Astrocyte (in vitro differentiated cells and primary cell): ENCODE data around the gene PPM1L. TPM values are rescaled to one million over a fixed set of nuclear protein-coding genes. Genes with fewer than 3 reads are reported as not detected.

Experiments
- DNase-seq: peaks from one replicate; pipeline ENCODE4 v3.0.0-alpha.2; 2010; ENCODE audit warnings: low read depth
- FAIRE-seq: peaks from 2 replicates; lab custom pipeline; 2011; peaks lifted over from hg19 to GRCh38; lab: Jason Lieb, UNC
- H2AFZ ChIP-seq: 2 replicates; pipeline ENCODE4 v1.6.0; 2012; ENCODE audit warnings: low read depth, low read length, inconsistent platforms
- H3K27ac ChIP-seq: 2 replicates; pipeline ENCODE4 v1.5.1; 2011; ENCODE audit warnings: low read depth, low read length, inconsistent platforms
- H3K27me3 ChIP-seq: 2 replicates; pipeline ENCODE4 v1.6.0; 2011; ENCODE audit warnings: low read length, inconsistent platforms; ENCODE audit not compliant: insufficient read depth
- H3K36me3 ChIP-seq: 2 replicates; pipeline ENCODE4 v1.5.1; 2011; ENCODE audit warnings: low read length, inconsistent platforms; ENCODE audit not compliant: insufficient read depth
- H3K4me1 ChIP-seq: 2 replicates; pipeline ENCODE4 v1.5.1; 2011; ENCODE audit warnings: low read length, inconsistent platforms; ENCODE audit not compliant: insufficient read depth
- H3K4me2 ChIP-seq: 2 replicates; pipeline ENCODE4 v1.6.0; 2012; ENCODE audit warnings: low read length, inconsistent platforms
- H3K4me3 ChIP-seq: 2 replicates; pipeline ENCODE4 v1.5.1; 2011; ENCODE audit warnings: low read depth, mild to moderate bottlenecking, low read length, inconsistent platforms; ENCODE audit not compliant: insufficient read depth
- H3K79me2 ChIP-seq: 2 replicates; pipeline ENCODE4 v1.6.0; 2012; ENCODE audit warnings: mild to moderate bottlenecking, low read length, inconsistent platforms; ENCODE audit not compliant: insufficient read depth
- H3K9ac ChIP-seq: 2 replicates; pipeline ENCODE4 v1.6.0; 2012; ENCODE audit warnings: mild to moderate bottlenecking, low read length, inconsistent platforms
- H3K9me3 ChIP-seq: 2 replicates; pipeline ENCODE4 v1.5.1; 2012; ENCODE audit warnings: low read depth, mild to moderate bottlenecking, low read length, inconsistent platforms; ENCODE audit not compliant: insufficient read depth
- H4K20me1 ChIP-seq: 2 replicates; pipeline ENCODE4 v1.6.0; 2012; ENCODE audit warnings: low read length, inconsistent platforms; ENCODE audit not compliant: insufficient read depth
- H3K27ac Mint-ChIP-seq: one replicate; pipeline ENCODE4 v1.8.0; 2021; ENCODE audit warnings: mild to moderate bottlenecking, mixed read lengths; ENCODE audit not compliant: unreplicated experiment
- H3K27me3 Mint-ChIP-seq: one replicate; pipeline ENCODE4 v1.8.0; 2021; ENCODE audit warnings: low read depth, mixed read lengths; ENCODE audit not compliant: unreplicated experiment
- H3K36me3 Mint-ChIP-seq: one replicate; pipeline ENCODE4 v1.8.0; 2021; ENCODE audit warnings: low read depth, mixed read lengths; ENCODE audit not compliant: unreplicated experiment
- H3K4me1 Mint-ChIP-seq: one replicate; pipeline ENCODE4 v1.8.0; 2021; ENCODE audit warnings: low read depth, mixed read lengths; ENCODE audit not compliant: unreplicated experiment
- H3K4me3 Mint-ChIP-seq: one replicate; pipeline ENCODE4 v1.8.0; 2021; ENCODE audit warnings: mild to moderate bottlenecking, moderate library complexity, mixed read lengths; ENCODE audit not compliant: unreplicated experiment
- H3K9me3 Mint-ChIP-seq: one replicate; pipeline ENCODE4 v1.8.0; 2021; ENCODE audit warnings: mild to moderate bottlenecking, mixed read lengths; ENCODE audit not compliant: unreplicated experiment
- CTCF ChIP-seq: IDR thresholded peaks from 2 replicates; pipeline ENCODE4 v1.5.1; 2011; ENCODE audit warnings: low read depth, mild to moderate bottlenecking, inconsistent platforms, low read length, moderate library complexity; ENCODE audit not compliant: insufficient read depth
- EZH2 ChIP-seq: IDR thresholded peaks from 2 replicates; pipeline ENCODE4 v1.6.1; 2012; ENCODE audit warnings: mild to moderate bottlenecking, low read length, inconsistent platforms; ENCODE audit not compliant: insufficient read depth
- total RNA-seq: library from RNA; stranded (reverse); gene quantifications from 2 replicates; pipeline ENCODE4 v1.2.1, GENCODE V29; 2021

PPM1L gene
- total RNA-seq, 1 donor from 2014 or later = 6.3 TPM

GRCh38 chr3:160987982-160988964 lies 232.2 kb downstream of the PPM1L start:
- no peak overlapping the region for H3K4me3 Mint-ChIP-seq
- Histone ChIP-seq H3K79me2 (no peaks in the 10 kb centered on the region), H3K27ac (no peak overlapping the region), H3K36me3 (no peaks in the 10 kb centered on the region), H3K4me1 (no peaks in the 10 kb centered on the region), H3K4me2 (no peak overlapping the region), H4K20me1 (no peaks in the 10 kb centered on the region), H3K4me3 (no peak overlapping the region), H3K27me3 (no peaks in the 10 kb centered on the region), H3K9me3 (no peaks in the 10 kb centered on the region), H3K9ac (no peak overlapping the region), H2AFZ (no peak overlapping the region)
- no peak for DNase-seq
- no peak overlapping the region for H3K27ac Mint-ChIP-seq
- TF ChIP-seq EZH2 (no peak), CTCF (no peak)
- no peak for FAIRE-seq
- H3K4me1 Mint-ChIP-seq = peaks cover 4% of the 10 kb centered on the region
- H3K36me3 Mint-ChIP-seq = no peaks in the 10 kb centered on the region
- no peaks in the 10 kb centered on the region for H3K27me3 Mint-ChIP-seq
- peaks cover 7% of the 10 kb centered on the region for H3K9me3 Mint-ChIP-seq

- Histone ChIP-seq H4K20me1 (no peaks in the 10 kb centered on the region), H3K27me3 (no peaks in the 10 kb centered on the region), H3K4me1 (no peaks in the 10 kb centered on the region), H3K4me2 (no peak overlapping the region), H3K27ac (no peak overlapping the region), H2AFZ (no peak overlapping the region), H3K9ac (no peak overlapping the region), H3K4me3 (no peak overlapping the region), H3K79me2 (no peaks in the 10 kb centered on the region), H3K9me3 (no peaks in the 10 kb centered on the region), H3K36me3 (no peaks in the 10 kb centered on the region)
- H3K36me3 Mint-ChIP-seq = no peaks in the 10 kb centered on the region
- H3K9me3 Mint-ChIP-seq = no peaks in the 10 kb centered on the region
- no peaks in the 10 kb centered on the region for H3K27me3 Mint-ChIP-seq
- DNase-seq (no peak), FAIRE-seq (no peak)
- no peak overlapping the region for H3K27ac Mint-ChIP-seq
- TF ChIP-seq CTCF = no peak
- TF ChIP-seq EZH2 = no peak
- no peak overlapping the region for H3K4me3 Mint-ChIP-seq
- H3K4me1 Mint-ChIP-seq = peaks cover 4% of the 10 kb centered on the region
Measured at GRCh38 chr3:160990446-160990845, 234.4 kb downstream of the PPM1L start.

- DNase-seq (no peak), FAIRE-seq (no peak)
- no peak overlapping the region for H3K27ac ChIP-seq
- no peaks in the 10 kb centered on the region for H3K36me3 ChIP-seq
- no peak overlapping the region for H2AFZ ChIP-seq
- TF ChIP-seq EZH2 = no peak
- TF ChIP-seq CTCF = no peak
- H3K4me3 ChIP-seq = no peak overlapping the region
- H3K4me1 ChIP-seq = no peaks in the 10 kb centered on the region
- Mint-ChIP-seq H3K4me1 (peaks cover 4% of the 10 kb centered on the region), H3K9me3 (no peaks in the 10 kb centered on the region), H3K4me3 (no peak overlapping the region), H3K27me3 (no peaks in the 10 kb centered on the region), H3K36me3 (no peaks in the 10 kb centered on the region), H3K27ac (no peak overlapping the region)
- H4K20me1 ChIP-seq = no peaks in the 10 kb centered on the region
- no peaks in the 10 kb centered on the region for H3K9me3 ChIP-seq
- no peaks in the 10 kb centered on the region for H3K27me3 ChIP-seq
- no peak overlapping the region for H3K9ac ChIP-seq
- no peaks in the 10 kb centered on the region for H3K79me2 ChIP-seq
- no peak overlapping the region for H3K4me2 ChIP-seq
Measured at GRCh38 chr3:160992712-160993111, 236.7 kb downstream of the PPM1L start.
